Thymus (tissue), 11 donors: ENCODE results near the gene ACACA. TPM values are rescaled to one million over a fixed set of nuclear protein-coding genes. Genes with fewer than 3 reads are reported as not detected.
A peak's percentile ranks its signal among the peaks of the same experiment; 100 is the strongest.

ENCODE experiments used
- DNase-seq, 9 donors: peaks; one replicate each; pipeline ENCODE4 v3.0.0-alpha.2; 2013; ENCODE audit warnings: low spot score in 9 of 9, low read depth in 6 of 9, missing footprints in 1 of 9
- H3K27ac ChIP-seq, 2 donors: one replicate each; pipeline ENCODE4 v1.5.1; 2013; ENCODE audit warnings: control low read depth in 1 of 2, low read depth in 1 of 2, low read length in 1 of 2, mild to moderate bottlenecking in 1 of 2, moderate library complexity in 1 of 2
- H3K27me3 ChIP-seq, 2 donors: one replicate each; pipeline ENCODE4 v1.5.1; 2013; ENCODE audit warnings: low read length in 1 of 2; ENCODE audit not compliant: control insufficient read depth in 2 of 2, insufficient read depth in 1 of 2
- H3K36me3 ChIP-seq, 2 donors: one replicate each; pipeline ENCODE4 v1.5.1; 2013; ENCODE audit warnings: low read length in 1 of 2, mild to moderate bottlenecking in 1 of 2, moderate library complexity in 1 of 2; ENCODE audit not compliant: control insufficient read depth in 2 of 2, insufficient read depth in 2 of 2
- H3K4me1 ChIP-seq, 2 donors: one replicate each; pipeline ENCODE4 v1.5.1; 2013; ENCODE audit warnings: low read length in 2 of 2; ENCODE audit not compliant: control insufficient read depth in 2 of 2, insufficient read depth in 2 of 2
- H3K4me3 ChIP-seq, 2 donors: one replicate each; pipeline ENCODE4 v1.5.1; 2013; ENCODE audit warnings: low read length in 2 of 2, control low read depth in 1 of 2, mild to moderate bottlenecking in 1 of 2
- H3K9me3 ChIP-seq, 2 donors: one replicate each; pipeline ENCODE4 v1.5.1; 2013; ENCODE audit warnings: low read length in 1 of 2, mild to moderate bottlenecking in 1 of 2; ENCODE audit not compliant: control insufficient read depth in 2 of 2, insufficient read depth in 1 of 2
- WGBS: extraction: QIAGEN DNeasy Blood & Tissue Kit; methylation state at CpG from one replicate; pipeline ENCODE4 v1.1.7; 2013; 5-methylcytosine and 5-hydroxymethylcytosine counted together
- polyA plus RNA-seq: library from polyadenylated mRNA; stranded (reverse); fragments of 200-250 nt; gene quantifications from one replicate; pipeline ENCODE4 v1.2.3, GENCODE V29; 2013
- total RNA-seq: library from RNA; stranded (reverse); fragments of 120-200 nt; gene quantifications from one replicate; pipeline ENCODE4 v1.2.4, GENCODE V29; 2013
- donor health status: healthy.

The ACACA gene
- total and polyA plus RNA-seq, 2 donors, result 8.7 to 12.9 TPM

GRCh38 chr17:37197336-37197735 lies 209.3 kb downstream of the ACACA start:
- no peak for DNase-seq
- Histone ChIP-seq H3K27me3 (no peaks in the 10 kb centered on the region), H3K27ac (no peak overlapping the region), H3K4me3 (no peak overlapping the region), H3K4me1 (no peaks in the 10 kb centered on the region), H3K9me3 (no peaks in the 10 kb centered on the region), H3K36me3 (no peaks in the 10 kb centered on the region)
- 98% methylated on average over 2 of the region's 2 CpGs for WGBS

- Histone ChIP-seq H3K27ac (no peak overlapping the region), H3K36me3 (peaks cover 0 to 8% of the 10 kb centered on the region in 2 donors), H3K9me3 (no peaks in the 10 kb centered on the region), H3K4me1 (no peaks in the 10 kb centered on the region), H3K27me3 (no peaks in the 10 kb centered on the region), H3K4me3 (no peak overlapping the region)
- WGBS, result 97% methylated on average over 1 of the region's 1 CpG
- DNase-seq, result peak in 1 of 9 donors; percentile 9
Observed at GRCh38 chr17:37194208-37194607, 212.4 kb downstream of the ACACA start.

DNA sequence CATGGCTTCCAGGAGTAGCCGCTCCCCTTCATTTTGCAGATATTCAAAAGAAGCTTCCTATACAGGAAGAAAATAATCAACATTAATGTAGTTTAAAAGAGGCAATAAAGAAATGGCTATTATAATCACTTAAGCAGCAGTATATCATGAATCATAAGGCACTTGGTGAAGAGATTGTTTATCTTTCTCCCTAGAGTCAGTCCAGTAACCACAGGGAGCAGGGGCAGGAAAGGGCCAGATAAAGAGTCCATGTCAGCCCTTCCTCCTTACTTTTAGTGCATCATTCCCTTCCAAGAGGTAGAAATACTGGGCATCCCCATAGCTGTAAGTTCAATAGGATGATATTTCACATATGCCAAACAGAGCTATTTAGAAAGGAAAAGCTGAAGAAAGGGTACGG lies 215.4 kb downstream of the ACACA start:
- DNase-seq, result no peak
- H3K4me1 ChIP-seq, result no peaks in the 10 kb centered on the region
- H3K27ac ChIP-seq, result no peak overlapping the region
- no peaks in the 10 kb centered on the region for H3K9me3 ChIP-seq
- WGBS, result 97% methylated on average over 2 of the region's 2 CpGs
- H3K36me3 ChIP-seq, result peaks cover 0 to 8% of the 10 kb centered on the region in 2 donors
- H3K4me3 ChIP-seq, result no peak overlapping the region
- H3K27me3 ChIP-seq, result no peaks in the 10 kb centered on the region

GRCh38 chr17:37190493-37190892 lies 216.1 kb downstream of the ACACA start:
- no peak for DNase-seq
- peaks cover 0 to 8% of the 10 kb centered on the region in 2 donors for H3K36me3 ChIP-seq

DNA sequence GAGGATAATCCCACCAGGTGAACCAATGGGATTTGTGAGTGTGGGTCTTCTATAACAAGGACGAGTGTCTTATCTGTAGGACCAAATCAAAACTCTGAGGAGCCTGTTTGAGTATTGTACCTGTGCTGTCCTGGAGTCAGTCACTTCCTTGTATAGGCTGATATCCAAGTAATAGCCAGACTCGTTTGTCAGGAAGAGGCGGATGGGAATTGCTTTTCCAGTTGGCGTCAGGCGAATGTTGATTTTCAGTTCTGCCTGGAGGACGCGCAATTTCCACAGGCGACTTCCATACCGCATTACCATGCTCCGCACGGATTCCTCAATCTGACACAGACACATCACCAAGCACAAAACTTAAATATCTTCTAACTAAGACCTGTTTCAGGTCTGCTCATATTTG lies 218.5 kb downstream of the ACACA start:
- no peak overlapping the region for H3K27ac ChIP-seq
- no peaks in the 10 kb centered on the region for H3K9me3 ChIP-seq
- no peak overlapping the region for H3K4me3 ChIP-seq
- no peak for DNase-seq
- 98% methylated on average over 11 of the region's 11 CpGs for WGBS
- peaks cover 0 to 8% of the 10 kb centered on the region in 2 donors for H3K36me3 ChIP-seq
- H3K27me3 ChIP-seq, result no peaks in the 10 kb centered on the region
- no peaks in the 10 kb centered on the region for H3K4me1 ChIP-seq

More at GRCh38 chr17:37190493-37190892, 216.1 kb downstream of the ACACA start:
- H3K4me3 ChIP-seq, result no peak overlapping the region
- H3K9me3 ChIP-seq, result no peaks in the 10 kb centered on the region
- no peaks in the 10 kb centered on the region for H3K27me3 ChIP-seq
- H3K4me1 ChIP-seq, result no peaks in the 10 kb centered on the region
- no peak overlapping the region for H3K27ac ChIP-seq

GRCh38 chr17:37187262-37187661 lies 219.4 kb downstream of the ACACA start:
- no peaks in the 10 kb centered on the region for H3K9me3 ChIP-seq

GRCh38 chr17:37182786-37183465 lies 223.7 kb downstream of the ACACA start:
- no peak overlapping the region for H3K27ac ChIP-seq
- H3K27me3 ChIP-seq, result no peaks in the 10 kb centered on the region
- 98% methylated on average over 6 of the region's 6 CpGs for WGBS
- H3K9me3 ChIP-seq, result no peaks in the 10 kb centered on the region
- no peak overlapping the region for H3K4me3 ChIP-seq
- no peaks in the 10 kb centered on the region for H3K4me1 ChIP-seq
- H3K36me3 ChIP-seq, result peaks cover 0 to 2% of the 10 kb centered on the region in 2 donors
- no peak for DNase-seq

More at GRCh38 chr17:37187262-37187661, 219.4 kb downstream of the ACACA start:
- H3K27ac ChIP-seq, result no peak overlapping the region
- H3K36me3 ChIP-seq, result peaks cover 0 to 8% of the 10 kb centered on the region in 2 donors
- no peaks in the 10 kb centered on the region for H3K27me3 ChIP-seq
- no peak for DNase-seq
- WGBS, result 97% methylated on average over 3 of the region's 3 CpGs
- no peaks in the 10 kb centered on the region for H3K4me1 ChIP-seq
- no peak overlapping the region for H3K4me3 ChIP-seq

DNA sequence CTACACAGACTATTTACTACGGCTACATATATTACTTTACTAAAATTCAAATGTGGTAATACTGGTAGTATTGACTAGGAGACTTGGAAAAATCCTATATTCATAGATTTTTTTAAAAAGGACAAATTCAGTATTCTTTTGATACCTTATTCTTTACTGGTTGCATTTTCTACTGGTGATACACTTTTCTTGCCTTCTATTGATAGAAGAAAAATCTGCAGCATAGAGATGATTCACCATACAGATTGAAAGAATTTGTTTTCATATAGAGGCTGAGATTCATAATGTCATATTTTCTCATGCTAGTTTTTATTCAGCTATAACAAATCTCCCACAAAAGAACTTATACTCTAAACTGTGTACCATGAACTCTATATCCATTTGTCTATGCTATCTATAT lies 226.3 kb downstream of the ACACA start:
- 96% methylated on average over 1 of the region's 1 CpG for WGBS
- DNase-seq, result no peak
- H3K36me3 ChIP-seq, result peaks cover under 1 to 11% of the 10 kb centered on the region in 2 donors
- no peaks in the 10 kb centered on the region for H3K9me3 ChIP-seq
- H3K27me3 ChIP-seq, result no peaks in the 10 kb centered on the region
- H3K27ac ChIP-seq, result no peak overlapping the region
- no peak overlapping the region for H3K4me3 ChIP-seq
- H3K4me1 ChIP-seq, result no peaks in the 10 kb centered on the region

- Histone ChIP-seq H3K9me3 (no peaks in the 10 kb centered on the region), H3K4me3 (no peak overlapping the region), H3K4me1 (no peaks in the 10 kb centered on the region), H3K36me3 (peaks cover 4 to 11% of the 10 kb centered on the region in 2 donors), H3K27ac (no peak overlapping the region), H3K27me3 (no peaks in the 10 kb centered on the region)
- DNase-seq, result no peak
- 99% methylated on average over 1 of the region's 1 CpG for WGBS
Observed at GRCh38 chr17:37179893-37180292, 226.7 kb downstream of the ACACA start.
